Suprapubic skin (tissue), 4 donors: ENCODE measurements around the gene SRSF3.

Experiments used
- EP300 ChIP-seq: sonication (generic); formaldehyde crosslinking; IDR thresholded peaks from one replicate; pipeline ENCODE4 v1.6.1; 2017; ENCODE audit warnings: antibody characterized with exemption
- POLR2A ChIP-seq, 2 donors: fragments of 450-650 bp; IDR thresholded peaks; one replicate each; pipeline ENCODE4 v1.6.1; 2017; ENCODE audit warnings: antibody characterized with exemption in 2 of 2, mild to moderate bottlenecking in 2 of 2, moderate library complexity in 2 of 2
- POLR2AphosphoS5 ChIP-seq, 3 donors: sonication (generic); formaldehyde crosslinking; IDR thresholded peaks; one replicate each; pipeline ENCODE4 v1.6.1; 2017; ENCODE audit warnings: antibody characterized with exemption in 3 of 3
- TF ChIP-seq, protein P1 (sequence below), 2 donors: fragments of 200-600 bp in 1 of 2; fragments of 450-650 bp in 1 of 2; sonication (generic) in 1 of 2; IDR thresholded peaks; one replicate each; pipeline ENCODE4 v1.5.1; 2016 to 2019; ENCODE audit warnings: antibody characterized with exemption in 2 of 2, mild to moderate bottlenecking in 1 of 2, moderate library complexity in 1 of 2

DNA sequence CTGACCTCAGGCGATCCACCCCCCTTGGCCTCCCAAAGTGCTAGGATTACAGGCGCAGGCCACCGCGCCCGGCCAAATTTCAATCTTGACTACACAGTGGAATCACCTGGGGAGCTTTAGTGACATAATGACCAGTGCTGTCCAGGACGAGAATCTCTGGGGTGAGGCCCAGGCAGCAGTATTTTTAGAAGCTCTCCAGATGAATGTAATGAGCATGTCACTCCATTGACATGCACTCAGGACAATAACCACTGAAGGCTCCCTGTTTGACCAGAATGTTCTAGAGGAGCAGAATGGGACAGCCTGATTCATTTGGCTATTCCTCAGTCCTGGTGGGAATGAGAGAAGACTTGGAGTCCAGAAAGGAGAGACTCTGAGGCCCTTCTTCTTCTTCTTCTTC is 39.2 kb downstream of the SRSF3 start:
- TF ChIP-seq, protein P1, sequence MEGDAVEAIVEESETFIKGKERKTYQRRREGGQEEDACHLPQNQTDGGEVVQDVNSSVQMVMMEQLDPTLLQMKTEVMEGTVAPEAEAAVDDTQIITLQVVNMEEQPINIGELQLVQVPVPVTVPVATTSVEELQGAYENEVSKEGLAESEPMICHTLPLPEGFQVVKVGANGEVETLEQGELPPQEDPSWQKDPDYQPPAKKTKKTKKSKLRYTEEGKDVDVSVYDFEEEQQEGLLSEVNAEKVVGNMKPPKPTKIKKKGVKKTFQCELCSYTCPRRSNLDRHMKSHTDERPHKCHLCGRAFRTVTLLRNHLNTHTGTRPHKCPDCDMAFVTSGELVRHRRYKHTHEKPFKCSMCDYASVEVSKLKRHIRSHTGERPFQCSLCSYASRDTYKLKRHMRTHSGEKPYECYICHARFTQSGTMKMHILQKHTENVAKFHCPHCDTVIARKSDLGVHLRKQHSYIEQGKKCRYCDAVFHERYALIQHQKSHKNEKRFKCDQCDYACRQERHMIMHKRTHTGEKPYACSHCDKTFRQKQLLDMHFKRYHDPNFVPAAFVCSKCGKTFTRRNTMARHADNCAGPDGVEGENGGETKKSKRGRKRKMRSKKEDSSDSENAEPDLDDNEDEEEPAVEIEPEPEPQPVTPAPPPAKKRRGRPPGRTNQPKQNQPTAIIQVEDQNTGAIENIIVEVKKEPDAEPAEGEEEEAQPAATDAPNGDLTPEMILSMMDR (IDR thresholded peaks at IDR 0.05) = no peak
- TF ChIP-seq EP300 = no peak
- TF ChIP-seq POLR2A (IDR thresholded peaks at IDR 0.05) = no peak
- no peak for TF ChIP-seq POLR2AphosphoS5 (IDR thresholded peaks at IDR 0.05)
